GM21381 (cell line): ENCODE measurements around the gene SEPTIN1.

Experiments used
- ATAC-seq: cut with Tn5 transposase; IDR thresholded peaks from one replicate; pipeline ENCODE4 v1.9.1; 2021; ENCODE audit warnings: mild to moderate bottlenecking, moderate library complexity; ENCODE audit not compliant: unreplicated experiment

Gene SEPTIN1

GRCh38 chr16:30377812-30378235 is 4.5 kb downstream of the SEPTIN1 start:
- ATAC-seq: peak; percentile 30

DNA sequence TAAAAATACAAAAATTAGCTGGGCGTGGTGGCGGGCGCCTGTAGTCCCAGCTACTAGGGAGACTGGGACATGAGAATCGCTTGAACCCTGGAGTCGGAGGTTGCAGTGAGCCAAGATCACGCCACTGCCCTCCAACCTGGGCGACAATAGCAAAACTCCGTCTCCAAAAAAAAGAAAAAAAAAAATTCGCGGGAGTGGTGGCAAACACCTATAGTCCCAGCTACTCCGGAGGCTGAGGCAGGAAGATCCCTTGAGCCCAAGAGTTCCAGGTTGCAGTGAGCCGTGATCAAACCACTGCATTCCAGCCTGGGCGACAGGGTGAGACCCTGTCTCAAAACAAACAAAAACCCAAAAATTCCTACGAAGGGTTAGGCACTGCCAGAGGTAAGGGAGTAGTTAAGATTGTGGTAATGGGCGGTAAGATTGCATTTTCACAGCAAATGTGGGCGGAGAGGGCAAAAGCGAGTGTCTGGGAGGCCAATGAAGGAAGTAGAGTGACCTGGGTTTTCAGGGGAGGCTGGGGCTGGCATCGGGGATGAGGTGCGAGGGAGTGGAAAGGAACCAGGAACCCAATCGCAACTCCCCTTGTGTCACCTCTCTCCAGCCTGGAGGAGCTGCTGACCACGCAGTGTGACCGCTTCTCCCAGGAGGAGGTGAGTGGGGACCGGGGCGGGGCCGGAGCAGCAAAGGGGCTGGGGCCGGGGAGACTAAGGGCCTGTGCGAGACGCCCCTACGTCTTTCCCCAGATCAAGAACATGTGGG is 5.1 kb downstream of the SEPTIN1 start:
- no peak for ATAC-seq

DNA sequence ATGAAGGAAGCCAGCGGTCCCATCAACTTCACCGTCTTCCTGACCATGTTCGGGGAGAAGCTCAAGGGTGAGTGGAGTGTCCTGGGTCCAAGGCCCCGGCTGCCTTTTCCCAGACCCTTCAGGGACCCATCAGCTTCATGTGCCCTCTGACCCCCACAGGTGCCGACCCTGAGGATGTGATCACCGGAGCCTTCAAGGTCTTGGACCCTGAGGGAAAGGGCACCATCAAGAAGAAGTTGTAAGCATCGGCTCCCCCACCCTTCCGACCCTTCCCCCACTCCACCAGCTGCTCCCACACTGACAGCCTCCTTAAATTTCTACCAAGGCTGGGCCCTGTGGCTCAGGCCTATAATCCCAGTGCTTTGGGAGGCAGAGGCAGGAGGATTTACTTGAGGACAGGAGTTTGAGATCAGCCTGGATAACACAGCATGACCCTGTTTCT is 5.9 kb downstream of the SEPTIN1 start:
- ATAC-seq: no peak

DNA sequence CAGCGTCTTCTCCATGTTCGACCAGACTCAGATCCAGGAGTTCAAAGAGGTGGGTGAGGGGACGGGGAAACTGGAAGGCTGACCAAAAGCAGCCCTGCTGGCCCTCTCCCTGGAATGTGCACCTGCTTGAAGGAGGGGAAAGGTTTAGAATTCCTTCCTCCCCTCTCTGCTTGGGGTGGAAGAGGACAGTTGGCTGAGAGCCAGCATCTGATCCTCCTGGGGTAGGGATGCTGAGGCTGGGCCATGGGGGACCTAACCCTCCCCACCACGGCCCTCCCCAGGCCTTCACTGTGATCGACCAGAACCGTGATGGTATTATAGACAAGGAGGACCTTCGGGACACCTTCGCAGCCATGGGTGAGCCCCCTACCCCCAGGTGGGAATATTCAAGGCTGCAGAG is 6.5 kb downstream of the SEPTIN1 start:
- ATAC-seq: no peak

DNA sequence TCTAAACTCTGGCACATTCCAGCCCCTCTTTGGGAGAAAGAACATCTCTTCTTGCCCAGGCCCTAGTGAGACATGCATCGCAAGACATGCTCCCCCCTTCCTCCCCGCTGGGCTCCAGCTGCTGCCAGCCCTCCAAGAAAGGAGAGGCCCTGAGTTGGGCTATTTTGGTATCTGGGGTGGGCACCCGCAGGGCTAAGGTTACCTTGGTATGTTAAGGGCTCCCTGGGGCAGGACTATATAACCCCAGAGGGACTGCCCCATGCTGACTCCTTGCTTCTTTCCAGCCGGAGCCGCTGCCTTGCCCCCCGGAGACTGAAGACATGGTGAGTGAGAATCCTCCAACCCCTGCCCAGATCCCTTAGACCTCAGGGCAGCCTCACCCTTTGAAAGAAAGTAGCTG is 7.8 kb downstream of the SEPTIN1 start, which contains the start of gene MYL11:
MYL11 (plus strand) TSS at position 265 of the 400 bp plus-strand sequence; CDS start at position 321, 56 bp downstream.
- ATAC-seq: no peak

DNA sequence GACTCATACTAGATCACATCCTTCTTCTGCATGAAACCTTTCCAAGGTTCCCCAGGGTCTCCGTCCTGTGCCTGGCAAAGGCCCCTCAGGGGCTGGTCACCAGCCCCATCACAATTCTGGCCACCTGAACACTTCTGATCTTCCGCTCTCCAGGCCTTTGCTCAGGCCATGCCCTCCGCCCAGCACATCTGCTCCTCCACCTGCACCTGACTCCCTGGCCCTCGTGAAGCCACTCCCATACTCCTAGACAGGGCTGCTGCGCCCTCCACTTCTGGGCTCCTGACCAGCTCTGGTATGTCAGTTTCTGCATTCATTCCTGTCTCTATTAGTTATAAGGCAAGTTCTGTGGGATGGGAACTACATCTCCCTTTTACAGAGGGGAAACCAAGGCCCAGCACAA is 9.6 kb downstream of the SEPTIN1 start:
- ATAC-seq: no peak

DNA sequence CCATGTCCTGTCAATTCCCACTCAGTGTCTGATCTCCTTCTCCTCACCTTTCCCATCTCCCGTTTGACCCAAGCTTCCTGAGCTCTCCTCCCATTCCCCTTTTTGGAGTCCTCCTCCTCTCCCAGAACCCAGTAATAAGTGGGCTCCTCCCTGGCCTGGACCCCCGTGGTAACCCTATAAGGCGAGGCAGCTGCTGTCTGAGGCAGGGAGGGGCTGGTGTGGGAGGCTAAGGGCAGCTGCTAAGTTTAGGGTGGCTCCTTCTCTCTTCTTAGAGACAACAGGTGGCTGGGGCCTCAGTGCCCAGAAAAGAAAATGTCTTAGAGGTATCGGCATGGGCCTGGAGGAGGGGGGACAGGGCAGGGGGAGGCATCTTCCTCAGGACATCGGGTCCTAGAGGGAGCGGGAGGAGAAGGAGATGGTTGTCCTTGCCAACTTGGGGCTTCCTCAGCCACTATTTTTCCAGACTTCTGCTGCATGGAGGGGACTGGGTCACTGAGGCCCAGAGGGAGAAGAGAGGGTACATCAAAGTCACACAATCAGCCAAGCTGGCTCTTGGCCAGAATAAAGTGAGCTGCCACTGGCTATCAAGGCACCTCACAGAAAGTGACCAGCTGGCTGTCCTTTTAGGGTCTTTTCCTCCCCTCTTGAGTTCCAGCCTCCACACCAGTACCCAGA is 10.2 kb downstream of the SEPTIN1 start:
- no peak for ATAC-seq

DNA sequence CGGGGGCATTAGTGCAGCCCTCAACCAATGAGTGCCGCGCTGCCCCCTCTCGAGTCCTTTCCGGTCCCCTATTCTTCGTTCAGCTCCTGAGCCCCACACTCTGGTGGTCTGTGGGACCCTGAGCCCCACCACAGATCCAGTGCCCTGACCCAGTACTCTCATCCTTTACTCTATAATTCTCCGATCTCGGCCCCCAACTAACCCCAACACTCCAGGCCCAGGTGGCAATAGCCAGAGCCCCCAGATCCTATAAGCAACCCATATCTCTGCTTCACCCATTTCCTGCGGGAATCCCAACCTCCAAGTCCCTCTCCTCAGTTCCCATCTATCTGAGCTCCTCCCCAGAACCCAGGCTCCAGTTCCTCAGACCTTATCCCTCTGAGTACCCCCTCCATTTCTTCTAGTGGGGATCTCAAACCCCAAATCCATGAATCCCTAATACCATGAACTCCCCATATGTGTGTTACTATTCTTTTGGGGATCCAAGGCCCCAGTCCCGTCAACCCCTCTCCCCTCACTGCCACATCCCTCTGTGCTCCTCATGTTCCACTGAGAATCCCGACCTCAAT is 11.0 kb downstream of the SEPTIN1 start:
- no peak for ATAC-seq

DNA sequence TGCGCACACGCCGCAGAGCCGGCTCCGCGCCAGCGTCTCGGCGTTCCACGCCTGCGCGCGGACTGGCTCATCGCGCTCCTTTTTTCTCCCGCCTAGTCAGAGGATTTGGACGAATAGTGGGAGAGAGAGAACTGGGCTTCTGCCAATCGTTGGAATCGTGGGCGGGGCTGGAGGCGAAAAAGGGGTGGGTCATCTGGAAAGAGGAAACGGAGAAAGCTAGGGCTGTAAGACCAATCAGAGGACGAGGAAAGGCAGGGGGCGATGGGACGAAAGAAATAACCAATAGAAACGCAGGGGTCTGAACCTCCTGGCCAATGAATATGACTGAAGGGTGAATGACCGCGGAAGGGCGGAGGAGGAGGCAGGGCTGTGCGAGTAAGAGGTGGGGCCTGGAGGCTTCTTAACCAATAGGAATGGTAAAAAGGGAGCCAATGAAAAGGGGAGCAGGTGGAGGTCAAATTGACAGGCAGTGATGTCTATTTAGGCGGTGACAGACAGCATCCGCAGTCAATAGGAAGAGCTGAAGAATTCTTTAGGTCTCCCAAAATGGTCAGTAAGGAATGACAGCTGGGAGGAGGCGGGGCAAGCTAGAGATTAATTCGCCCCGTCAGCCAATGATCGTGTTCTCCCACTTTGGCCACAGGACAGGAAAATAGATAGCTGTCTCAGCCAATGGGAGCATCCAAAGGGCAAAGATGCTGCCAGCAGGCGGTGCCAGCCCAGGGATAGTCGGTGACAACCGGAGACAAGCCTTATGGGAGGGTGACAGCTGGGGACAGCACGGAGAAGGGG is 11.7 kb downstream of the SEPTIN1 start, which contains the start of gene TBC1D10B:
TBC1D10B (minus strand) TSS at position 39 of the 792 bp plus-strand sequence. CDS start 311 bp downstream, outside the sequence.
- peak; percentile 71 for ATAC-seq

- peak; percentile 1 for ATAC-seq
Measured at GRCh38 chr16:30369938-30370455, 12.4 kb downstream of the SEPTIN1 start.

- no peak for ATAC-seq
Measured at GRCh38 chr16:30369091-30369937, 13.0 kb downstream of the SEPTIN1 start.

DNA sequence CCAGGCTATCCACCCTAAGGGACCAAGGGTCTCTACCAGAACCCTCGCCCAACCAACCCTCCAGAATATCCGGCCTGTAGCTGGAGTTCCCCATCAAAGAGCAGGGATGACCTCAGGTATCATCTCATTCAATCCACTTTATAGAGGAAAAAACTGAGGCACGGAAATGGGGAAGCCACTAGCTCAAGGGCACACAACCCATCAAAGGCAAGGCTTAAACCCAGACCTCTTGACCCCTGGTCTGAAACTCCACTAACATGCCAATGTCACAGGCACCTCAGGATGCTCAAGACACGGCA is 13.6 kb downstream of the SEPTIN1 start:
- ATAC-seq: no peak

- no peak for ATAC-seq
Measured at GRCh38 chr16:30368122-30368791, 14.1 kb downstream of the SEPTIN1 start.

DNA sequence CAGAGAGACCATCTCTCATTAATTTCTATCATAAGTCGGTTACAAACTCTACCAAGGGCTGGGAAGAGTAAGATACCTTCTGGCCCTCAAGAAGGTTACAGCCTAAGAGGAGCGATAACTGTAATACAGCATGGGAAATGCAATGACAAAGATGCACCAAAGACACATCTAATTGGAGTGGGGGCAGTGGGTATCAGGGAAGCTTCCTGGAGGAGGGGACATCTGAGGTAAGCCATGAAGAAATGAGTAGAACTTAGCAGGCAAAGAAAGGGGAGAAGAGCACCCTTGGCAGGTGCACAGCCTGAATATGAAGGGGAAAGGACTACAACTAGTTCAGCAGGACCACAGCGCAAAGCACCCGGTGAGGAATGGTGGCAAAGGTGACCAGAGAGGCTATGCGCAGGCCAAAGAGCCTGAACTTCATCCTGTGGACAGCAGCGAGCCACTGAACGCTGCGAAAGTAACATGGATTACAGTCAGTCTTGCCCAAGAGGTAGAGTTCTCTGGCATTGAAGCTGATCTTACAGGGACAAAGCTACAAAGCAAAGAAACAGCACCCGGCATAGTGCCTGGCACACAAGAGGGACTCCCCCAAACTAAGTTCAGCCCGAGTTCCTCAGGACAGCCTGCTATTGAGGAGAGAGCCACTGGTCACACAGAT is 14.9 kb downstream of the SEPTIN1 start:
- no peak for ATAC-seq

DNA sequence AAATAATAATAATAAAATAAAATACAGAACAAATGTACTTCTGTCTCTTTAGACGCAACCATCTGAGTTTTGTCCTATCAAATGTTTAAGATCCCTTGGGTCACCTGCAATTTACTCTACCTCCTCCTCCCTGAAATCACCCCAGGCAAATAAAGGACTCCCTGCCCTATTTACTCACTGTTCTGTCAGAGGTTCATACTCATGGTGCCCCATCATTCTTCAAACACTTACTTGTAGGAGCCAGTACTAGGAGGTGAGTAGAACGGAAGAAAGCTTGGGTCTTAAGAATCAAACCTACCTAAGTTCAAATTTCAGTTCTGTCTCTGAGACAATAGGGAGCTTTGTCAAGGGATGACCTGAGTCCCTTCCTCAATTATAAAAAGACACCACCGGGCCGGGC is 15.8 kb downstream of the SEPTIN1 start:
- no peak for ATAC-seq

DNA sequence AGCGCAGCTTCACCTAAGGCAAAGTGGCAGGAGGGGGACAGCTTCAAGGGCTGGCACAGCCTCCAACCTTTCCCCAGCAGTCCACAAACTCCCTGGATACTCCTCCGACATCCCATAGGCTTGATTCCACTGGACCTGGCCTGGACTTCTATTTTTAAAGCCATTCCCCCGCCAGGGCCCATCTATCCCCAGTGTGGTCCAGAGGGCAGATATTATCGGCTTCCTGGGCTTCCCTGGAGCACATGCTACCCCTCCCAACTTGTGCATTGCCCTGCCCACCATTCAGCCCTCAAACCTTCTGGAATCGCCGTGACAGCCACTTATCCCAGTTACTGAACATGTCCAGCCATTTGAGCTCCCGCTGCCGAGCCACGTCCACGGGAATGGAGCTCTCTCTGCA is 17.2 kb downstream of the SEPTIN1 start:
- no peak for ATAC-seq

DNA sequence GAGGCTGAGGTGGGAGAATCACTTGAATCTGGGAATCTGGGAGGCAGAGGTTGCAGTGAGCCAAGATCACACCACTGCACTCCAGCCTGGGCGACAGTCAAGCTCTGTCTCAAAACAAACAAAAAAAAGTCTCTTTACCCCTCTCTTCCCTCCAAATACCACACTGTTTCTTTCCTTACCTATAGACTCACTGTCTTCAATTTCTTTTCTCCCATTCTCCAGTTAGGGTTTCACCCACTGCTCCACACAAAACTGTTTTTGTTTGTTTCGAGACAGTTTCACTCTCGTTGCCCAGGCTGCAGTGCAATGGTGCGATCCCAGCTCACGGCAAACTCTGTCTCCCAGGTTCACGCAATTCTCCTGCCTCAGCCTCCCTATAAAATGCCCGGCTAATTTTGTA is 21.2 kb downstream of the SEPTIN1 start:
- ATAC-seq: no peak

- no peak for ATAC-seq
Measured at GRCh38 chr16:30359871-30360170, 22.5 kb downstream of the SEPTIN1 start.
